Natural killer cell (primary cell): ENCODE results near the gene KRTAP12-1. TPM values are rescaled to one million over a fixed set of nuclear protein-coding genes. Genes with fewer than 3 reads are reported as not detected.
"Not testable (repeated sequence)": the region's sequence is repeated elsewhere in the genome, so short reads cannot be mapped to it uniquely, and the experiment has no call there.

Source experiments
- ATAC-seq, 3 donors: fragments of 150-1000 bp in 2 of 3; fragments of 200-7000 bp in 1 of 3; cut with Tn5 transposase; 1 replicate in 1 of 3; 2 replicates in 2 of 3; pipeline ENCODE4 v1.10.0; 2021; ENCODE audit warnings: mild to moderate bottlenecking in 2 of 3, moderate library complexity in 2 of 3
- DNase-seq, 2 donors: peaks; one replicate each; pipeline versions ENCODE4 v3.0.0 to v3.0.0-alpha.2; 2013 to 2021; ENCODE audit warnings: mixed read lengths in 1 of 2
- H3K27ac ChIP-seq: one replicate; pipeline ENCODE4 v1.5.1; 2013; ENCODE audit warnings: mild to moderate bottlenecking, low read length
- H3K27me3 ChIP-seq: one replicate; pipeline ENCODE4 v1.6.1; 2013; ENCODE audit warnings: low read length; ENCODE audit not compliant: control insufficient read depth, insufficient read depth
- H3K36me3 ChIP-seq: one replicate; pipeline ENCODE4 v1.6.1; 2013; ENCODE audit warnings: low read length; ENCODE audit not compliant: control insufficient read depth, insufficient read depth
- H3K4me1 ChIP-seq: one replicate; pipeline ENCODE4 v1.6.1; 2013; ENCODE audit warnings: low read length; ENCODE audit not compliant: control insufficient read depth, insufficient read depth
- H3K4me3 ChIP-seq: one replicate; pipeline ENCODE4 v1.5.1; 2013; ENCODE audit warnings: low read length
- H3K9me3 ChIP-seq: one replicate; pipeline ENCODE4 v1.6.1; 2013; ENCODE audit warnings: low read length; ENCODE audit not compliant: control insufficient read depth, insufficient read depth
- H3K27ac Mint-ChIP-seq, 2 donors: one replicate each; pipeline ENCODE4 v1.8.0; 2022; ENCODE audit warnings: mild to moderate bottlenecking in 2 of 2, mixed read lengths in 2 of 2, moderate library complexity in 1 of 2
- H3K27me3 Mint-ChIP-seq, 2 donors: one replicate each; pipeline ENCODE4 v1.8.0; 2022; ENCODE audit warnings: low read depth in 2 of 2, mixed read lengths in 2 of 2
- H3K36me3 Mint-ChIP-seq: one replicate; pipeline ENCODE4 v1.8.0; 2022; ENCODE audit warnings: mixed read lengths
- H3K4me1 Mint-ChIP-seq, 2 donors: one replicate each; pipeline ENCODE4 v1.8.0; 2022; ENCODE audit warnings: mixed read lengths in 2 of 2
- H3K4me3 Mint-ChIP-seq: one replicate; pipeline ENCODE4 v1.8.0; 2022; ENCODE audit warnings: mild to moderate bottlenecking, moderate library complexity, mixed read lengths
- H3K9me3 Mint-ChIP-seq, 2 donors: one replicate each; pipeline ENCODE4 v1.8.0; 2022; ENCODE audit warnings: mixed read lengths in 2 of 2
- WGBS: methylation state at CpG from one replicate; pipeline ENCODE4 v1.1.7; 2013; ENCODE audit warnings: missing lambda C conversion rate; ENCODE audit not compliant: insufficient coverage; 5-methylcytosine and 5-hydroxymethylcytosine counted together
- intact Hi-C: fragments of 100-400 bp; cut with micrococcal nuclease; formaldehyde crosslinking; loops from one replicate; pipeline ENCODE4 v1.14.2; 2022
- total RNA-seq, 4 donors: library from RNA; stranded (reverse); fragments of 120-200 nt in 1 of 4; gene quantifications; one replicate each; pipeline versions ENCODE4 v1.2.3 to v1.2.4, GENCODE V29; 2013 to 2022
- TF ChIP-seq, protein P1 (sequence below): fragments of 200-600 bp; IDR thresholded peaks from one replicate; pipeline ENCODE4 v1.8.0; 2022; ENCODE audit warnings: antibody characterized with exemption

The KRTAP12-1 gene
- total RNA-seq, 3 donors from 2014 or later (not counting 1 experiment from before 2014, with no cell fraction given) = not detected

DNA sequence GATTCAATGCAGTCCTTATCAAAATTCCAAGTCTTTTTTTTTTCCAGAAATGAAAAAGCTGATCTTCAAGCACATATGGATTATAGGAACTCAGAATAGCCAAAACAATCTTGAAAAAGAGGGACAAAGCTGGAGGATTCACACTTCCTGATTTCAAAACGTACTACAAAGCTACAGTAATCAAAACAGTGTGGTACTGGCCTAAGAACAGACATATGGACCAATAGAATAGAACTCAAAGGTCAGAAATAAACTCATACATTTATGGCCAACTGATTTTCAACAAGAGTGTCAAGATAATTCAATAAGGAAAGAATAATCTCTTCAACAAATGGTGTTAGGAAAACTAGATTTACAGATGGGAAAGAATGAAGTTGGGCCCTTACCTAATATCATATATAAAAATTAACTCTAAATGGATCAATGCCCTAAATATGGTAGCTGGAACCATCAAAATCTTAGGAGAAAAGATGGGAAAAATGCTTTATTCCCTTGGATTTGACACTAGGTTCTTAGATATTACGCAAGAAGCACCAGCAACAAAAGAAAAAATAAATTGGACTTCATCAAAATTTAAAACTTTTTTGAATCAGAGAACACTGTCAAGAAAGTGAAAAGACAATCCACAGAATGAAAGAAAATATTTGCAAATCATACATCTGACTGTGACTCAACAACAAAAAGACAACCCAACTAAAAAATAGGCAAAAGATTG is 11.0 kb upstream of the KRTAP12-1 start:
- no peak for ATAC-seq

GRCh38 chr21:44691686-44692085 is 9.7 kb upstream of the KRTAP12-1 start:
- Mint-ChIP-seq H3K4me1 (peaks cover 0 to 3% of the 10 kb centered on the region in 2 donors), H3K27ac (no peak overlapping the region), H3K9me3 (peaks cover 0 to 6% of the 10 kb centered on the region in 2 donors), H3K27me3 (peaks cover 27 to 67% of the 10 kb centered on the region in 2 donors), H3K4me3 (no peak overlapping the region), H3K36me3 (peaks cover 12% of the 10 kb centered on the region)
- DNase-seq (no peak), ATAC-seq (no peak)
- no peaks in the 10 kb centered on the region for H3K36me3 ChIP-seq
- intact Hi-C loops = no loop called here
- H3K27ac ChIP-seq = no peak overlapping the region
- no peaks in the 10 kb centered on the region for H3K9me3 ChIP-seq
- H3K4me1 ChIP-seq = no peaks in the 10 kb centered on the region
- 70% methylated on average over 2 of the region's 2 CpGs for WGBS
- H3K4me3 ChIP-seq = no peak overlapping the region
- TF ChIP-seq, protein P1, sequence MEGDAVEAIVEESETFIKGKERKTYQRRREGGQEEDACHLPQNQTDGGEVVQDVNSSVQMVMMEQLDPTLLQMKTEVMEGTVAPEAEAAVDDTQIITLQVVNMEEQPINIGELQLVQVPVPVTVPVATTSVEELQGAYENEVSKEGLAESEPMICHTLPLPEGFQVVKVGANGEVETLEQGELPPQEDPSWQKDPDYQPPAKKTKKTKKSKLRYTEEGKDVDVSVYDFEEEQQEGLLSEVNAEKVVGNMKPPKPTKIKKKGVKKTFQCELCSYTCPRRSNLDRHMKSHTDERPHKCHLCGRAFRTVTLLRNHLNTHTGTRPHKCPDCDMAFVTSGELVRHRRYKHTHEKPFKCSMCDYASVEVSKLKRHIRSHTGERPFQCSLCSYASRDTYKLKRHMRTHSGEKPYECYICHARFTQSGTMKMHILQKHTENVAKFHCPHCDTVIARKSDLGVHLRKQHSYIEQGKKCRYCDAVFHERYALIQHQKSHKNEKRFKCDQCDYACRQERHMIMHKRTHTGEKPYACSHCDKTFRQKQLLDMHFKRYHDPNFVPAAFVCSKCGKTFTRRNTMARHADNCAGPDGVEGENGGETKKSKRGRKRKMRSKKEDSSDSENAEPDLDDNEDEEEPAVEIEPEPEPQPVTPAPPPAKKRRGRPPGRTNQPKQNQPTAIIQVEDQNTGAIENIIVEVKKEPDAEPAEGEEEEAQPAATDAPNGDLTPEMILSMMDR = no peak
- no peaks in the 10 kb centered on the region for H3K27me3 ChIP-seq

More for the DNA sequence above, 11.0 kb upstream of the KRTAP12-1 start:
- peaks cover 3% of the 10 kb centered on the region for H3K27me3 ChIP-seq
- H3K4me1 Mint-ChIP-seq = peaks cover 0 to 8% of the 10 kb centered on the region in 2 donors
- H3K4me3 ChIP-seq = no peak overlapping the region
- H3K27ac ChIP-seq = no peak overlapping the region
- H3K27ac Mint-ChIP-seq = no peak overlapping the region
- WGBS = 67% methylated on average over 2 of the region's 2 CpGs
- H3K36me3 ChIP-seq = no peaks in the 10 kb centered on the region
- peaks cover 36 to 67% of the 10 kb centered on the region in 2 donors for H3K27me3 Mint-ChIP-seq
- TF ChIP-seq, protein P1 = no peak
- H3K9me3 ChIP-seq = no peaks in the 10 kb centered on the region
- peaks cover 12% of the 10 kb centered on the region for H3K36me3 Mint-ChIP-seq
- no peak for DNase-seq
- H3K4me3 Mint-ChIP-seq = no peak overlapping the region
- H3K9me3 Mint-ChIP-seq = peaks cover 0 to 6% of the 10 kb centered on the region in 2 donors
- no peaks in the 10 kb centered on the region for H3K4me1 ChIP-seq
- intact Hi-C loops = no loop called here

GRCh38 chr21:44689740-44690139 is 7.8 kb upstream of the KRTAP12-1 start:
- H3K9me3 Mint-ChIP-seq, H3K4me1 ChIP-seq, H3K27me3 ChIP-seq, DNase-seq, H3K9me3 ChIP-seq, H3K4me3 Mint-ChIP-seq, H3K4me1 Mint-ChIP-seq, H3K36me3 ChIP-seq, H3K27ac ChIP-seq, ATAC-seq, H3K27ac Mint-ChIP-seq, intact Hi-C loops, H3K4me3 ChIP-seq: not testable (repeated sequence)
- peaks cover 23 to 62% of the 10 kb centered on the region in 2 donors for H3K27me3 Mint-ChIP-seq
- peaks cover 12% of the 10 kb centered on the region for H3K36me3 Mint-ChIP-seq
- WGBS = 97% methylated on average over 3 of the region's 3 CpGs

GRCh38 chr21:44687671-44688070 is 5.7 kb upstream of the KRTAP12-1 start:
- ATAC-seq = no peak
- Mint-ChIP-seq H3K36me3 (peaks cover 6% of the 10 kb centered on the region), H3K27ac (no peak overlapping the region), H3K4me3 (no peak overlapping the region), H3K4me1 (peaks cover 7 to 13% of the 10 kb centered on the region in 2 donors), H3K9me3 (peaks cover 0 to 4% of the 10 kb centered on the region in 2 donors), H3K27me3 (peaks cover 20 to 54% of the 10 kb centered on the region in 2 donors)
- Histone ChIP-seq H3K36me3 (no peaks in the 10 kb centered on the region), H3K27me3 (no peaks in the 10 kb centered on the region), H3K4me3 (no peak overlapping the region), H3K9me3 (no peaks in the 10 kb centered on the region), H3K27ac (no peak overlapping the region), H3K4me1 (no peaks in the 10 kb centered on the region)
- 89% methylated on average over 11 of the region's 11 CpGs for WGBS
- TF ChIP-seq, protein P1 = no peak
- intact Hi-C loops = no loop called here
- DNase-seq = no peak
